Transverse colon (tissue), 4 donors: ENCODE measurements around the gene NT5C2. TPM values are rescaled to one million over a fixed set of nuclear protein-coding genes. Genes with fewer than 3 reads are reported as not detected.
"Not testable (repeated sequence)": the region's sequence is repeated elsewhere in the genome, so short reads cannot be mapped to it uniquely, and the experiment has no call there.

Experiments
- DNase-seq: peaks from one replicate; pipeline ENCODE4 v3.0.0-alpha.2; 2019
- H3K27ac ChIP-seq, 4 donors: fragments of 200-600 bp; sonication (generic); 2 replicates each; pipeline ENCODE4 v1.5.1; 2016 to 2018; ENCODE audit warnings: inconsistent platforms in 4 of 4
- H3K27me3 ChIP-seq: fragments of 200-600 bp; sonication (generic); 2 replicates; pipeline ENCODE4 v1.5.1; 2017; ENCODE audit warnings: inconsistent platforms
- H3K36me3 ChIP-seq, 4 donors: fragments of 200-600 bp; sonication (generic); 2 replicates each; pipeline ENCODE4 v1.5.1; 2017 to 2019; ENCODE audit warnings: inconsistent platforms in 4 of 4
- H3K4me1 ChIP-seq, 4 donors: fragments of 200-600 bp; sonication (generic); 2 replicates each; pipeline ENCODE4 v1.5.1; 2017 to 2020; ENCODE audit warnings: inconsistent platforms in 4 of 4
- H3K4me3 ChIP-seq, 4 donors: fragments of 200-600 bp; sonication (generic); 1 replicate in 1 of 4; 2 replicates in 3 of 4; pipeline versions ENCODE4 v1.5.1 to v1.6.1; 2017 to 2019; ENCODE audit warnings: inconsistent platforms in 4 of 4
- H3K9me3 ChIP-seq, 2 donors: fragments of 200-600 bp; sonication (generic); 2 replicates each; pipeline ENCODE4 v1.5.1; 2017 to 2019; ENCODE audit warnings: inconsistent platforms in 2 of 2
- CTCF ChIP-seq, 5 experiments: fragments of 200-600 bp in 3 of 5; fragments of 450-650 bp in 2 of 5; sonication (generic) in 3 of 5; IDR thresholded peaks; 1 replicate in 2 of 5; 2 replicates in 3 of 5; pipeline ENCODE4 v1.5.1; 2016 to 2017; ENCODE audit warnings: antibody characterized with exemption in 5 of 5, inconsistent platforms in 3 of 5, mild to moderate bottlenecking in 2 of 5, moderate library complexity in 1 of 5
- EP300 ChIP-seq: sonication (generic); formaldehyde crosslinking; IDR thresholded peaks from one replicate; pipeline ENCODE4 v1.6.1; 2017; ENCODE audit warnings: antibody characterized with exemption, low read depth
- POLR2A ChIP-seq: fragments of 450-650 bp; IDR thresholded peaks from one replicate; pipeline ENCODE4 v1.6.1; 2016; ENCODE audit warnings: antibody characterized with exemption, mild to moderate bottlenecking, moderate library complexity
- POLR2AphosphoS5 ChIP-seq, 3 donors: sonication (generic); formaldehyde crosslinking; IDR thresholded peaks; one replicate each; pipeline ENCODE4 v1.6.1; 2016; ENCODE audit warnings: antibody characterized with exemption in 3 of 3
- WGBS, 2 donors: methylation state at CpG; one replicate each; pipeline ENCODE4 v1.1.5; 2018; ENCODE audit warnings: low coverage in 1 of 2; 5-methylcytosine and 5-hydroxymethylcytosine counted together
- in situ Hi-C, 4 donors: fragments of 200-750 bp; cut with MboI; loops; one replicate each; pipeline versions ENCODE4 v1.15.0 to v1.15.1; 2017; ENCODE audit warnings: low sequenced_read_pairs in 3 of 4, low pct_ligation_motif_present in 1 of 4, low pct_unique_long_range_greater_than_20kb in 1 of 4
- intact Hi-C: fragments of 100-400 bp; cut with DNase I; formaldehyde crosslinking; loops from one replicate; pipeline ENCODE4 v1.15.1; 2023; ENCODE audit warnings: low total_unique reads
- total RNA-seq, 4 donors: library from RNA; depleted of rRNA; stranded (reverse); fragments of >200 nt; gene quantifications; one replicate each; pipeline ENCODE4 v1.1.0, GENCODE V29; 2016

The NT5C2 gene
- total RNA-seq, 4 donors from 2014 or later: 77.1 to 135 (median 105) TPM

GRCh38 chr10:103180491-103180890 lies 12.6 kb downstream of the NT5C2 start:
- intact Hi-C loops: no loop called here
- H3K9me3 ChIP-seq: no peaks in the 10 kb centered on the region
- WGBS, 2 donors: 86 to 100% methylated on average over 4 of the region's 4 CpGs
- DNase-seq: no peak
- TF ChIP-seq EP300 (no peak), CTCF (IDR thresholded peaks at IDR 0.05) (no peak)
- H3K36me3 ChIP-seq: peaks cover 0 to 4% (median 0%) of the 10 kb centered on the region in 4 donors
- peak overlapping the region in 1 of 4 donors; percentile 54 for H3K27ac ChIP-seq
- H3K4me3 ChIP-seq: no peak overlapping the region
- H3K4me1 ChIP-seq: peaks cover 8 to 62% (median 24%) of the 10 kb centered on the region in 4 donors
- in situ Hi-C loops: no loop called here
- no peaks in the 10 kb centered on the region for H3K27me3 ChIP-seq

GRCh38 chr10:103177123-103177522 lies 15.9 kb downstream of the NT5C2 start:
- no peaks in the 10 kb centered on the region for H3K9me3 ChIP-seq
- DNase-seq: no peak
- H3K27me3 ChIP-seq: no peaks in the 10 kb centered on the region
- in situ Hi-C loops: no loop called here
- no peak overlapping the region for H3K4me3 ChIP-seq
- peaks cover 0 to 29% (median 12%) of the 10 kb centered on the region in 4 donors for H3K36me3 ChIP-seq
- TF ChIP-seq CTCF (IDR thresholded peaks at IDR 0.05): no peak
- no peak for TF ChIP-seq POLR2AphosphoS5 (IDR thresholded peaks at IDR 0.05)
- no peak for TF ChIP-seq EP300
- TF ChIP-seq POLR2A: no peak
- 33 to 53% methylated on average over 1 of the region's 1 CpG for WGBS, 2 donors
- H3K27ac ChIP-seq: no peak overlapping the region
- H3K4me1 ChIP-seq: peaks cover 0 to 32% (median 7%) of the 10 kb centered on the region in 4 donors
- intact Hi-C loops: no loop called here

- 92 to 100% methylated on average over 1 to 11 of the region's 11 CpGs for WGBS, 2 donors
- TF ChIP-seq CTCF (IDR thresholded peaks at IDR 0.05) (no peak), POLR2AphosphoS5 (IDR thresholded peaks at IDR 0.05) (no peak), POLR2A (no peak), EP300 (no peak)
- no peaks in the 10 kb centered on the region for H3K27me3 ChIP-seq
- peaks cover 0 to 42% (median 16%) of the 10 kb centered on the region in 4 donors for H3K36me3 ChIP-seq
- no peak overlapping the region for H3K27ac ChIP-seq
- in situ Hi-C loops: no loop called here
- H3K4me1 ChIP-seq: peaks cover 2 to 25% (median 3%) of the 10 kb centered on the region in 4 donors
- DNase-seq: no peak
- H3K4me3 ChIP-seq: no peak overlapping the region
- H3K9me3 ChIP-seq: no peaks in the 10 kb centered on the region
- intact Hi-C loops: no loop called here
These were observed 17.3 kb downstream of the NT5C2 start for GRCh38 chr10:103175580-103176285.

GRCh38 chr10:103174324-103174723 lies 18.7 kb downstream of the NT5C2 start:
- whole genome bisulfite sequencing, 2 donors: 98 to 100% methylated on average over 2 of the region's 2 CpGs
- H3K27ac ChIP-seq: not testable (repeated sequence)
- peaks cover 0 to 56% (median 16%) of the 10 kb centered on the region in 4 donors for H3K36me3 ChIP-seq

GRCh38 chr10:103171278-103171677 lies 21.8 kb downstream of the NT5C2 start:
- TF ChIP-seq EP300 (no peak), CTCF (IDR thresholded peaks at IDR 0.05) (no peak), POLR2AphosphoS5 (IDR thresholded peaks at IDR 0.05) (no peak), POLR2A (no peak)
- WGBS, 2 donors: 41 to 56% methylated on average over 1 of the region's 1 CpG
- no peak for DNase-seq
- Histone ChIP-seq H3K27ac (peak overlapping the region in 2 of 4 donors; percentile 29), H3K4me1 (peaks cover 0 to 18% (median 1%) of the 10 kb centered on the region in 4 donors), H3K9me3 (no peaks in the 10 kb centered on the region), H3K36me3 (peaks cover 0 to 58% (median 16%) of the 10 kb centered on the region in 4 donors), H3K27me3 (no peaks in the 10 kb centered on the region), H3K4me3 (no peak overlapping the region)
- in situ Hi-C loops: no loop called here
- intact Hi-C loops: no loop called here

More at GRCh38 chr10:103174324-103174723, 18.7 kb downstream of the NT5C2 start:
- H3K4me1 ChIP-seq: peaks cover 2 to 21% (median 3%) of the 10 kb centered on the region in 4 donors
- H3K4me3 ChIP-seq, in situ Hi-C loops, H3K9me3 ChIP-seq, DNase-seq, H3K27me3 ChIP-seq, intact Hi-C loops: not testable (repeated sequence)
